Stimulated activated CD4-positive, alpha-beta T cell treated with anti-CD3 and anti-CD28 coated beads, Interleukin-4, amount 100 ng/mL, for 4 hours (primary cell): Measurements from ENCODE around the gene LRP5.

Experiments used
- DNase-seq, 2 experiments: peaks; one replicate each; pipeline ENCODE4 v3.0.0-alpha.2; 2020

LRP5 gene

DNA sequence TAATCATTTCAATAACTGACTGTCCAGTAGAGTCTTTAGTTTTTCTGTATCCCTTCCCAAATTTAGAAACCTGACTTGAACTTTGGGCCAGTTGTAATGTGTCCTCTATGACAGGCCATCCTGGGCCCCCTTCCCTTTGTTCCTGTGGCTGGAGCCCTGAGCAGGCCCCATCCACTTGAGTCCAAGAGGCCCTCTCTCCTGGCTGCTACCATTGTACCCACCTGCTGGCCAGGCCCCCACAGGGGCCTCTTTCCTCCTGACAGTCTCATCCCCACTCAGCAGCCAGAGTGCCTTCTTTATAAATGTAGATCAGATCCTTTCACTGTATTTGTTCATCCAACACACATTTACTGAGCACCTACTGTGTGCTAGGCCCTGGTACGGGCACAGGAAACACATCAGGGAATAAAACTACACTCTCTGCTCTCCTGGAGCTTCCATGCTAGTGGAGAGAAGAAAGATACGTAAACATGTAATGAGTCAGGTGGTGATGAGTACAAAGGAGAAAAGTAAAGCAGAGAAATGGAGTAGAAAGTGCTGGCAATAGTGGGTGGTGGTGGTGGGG is 2.7 kb upstream of the LRP5 start:
- no peak for DNase-seq

DNA sequence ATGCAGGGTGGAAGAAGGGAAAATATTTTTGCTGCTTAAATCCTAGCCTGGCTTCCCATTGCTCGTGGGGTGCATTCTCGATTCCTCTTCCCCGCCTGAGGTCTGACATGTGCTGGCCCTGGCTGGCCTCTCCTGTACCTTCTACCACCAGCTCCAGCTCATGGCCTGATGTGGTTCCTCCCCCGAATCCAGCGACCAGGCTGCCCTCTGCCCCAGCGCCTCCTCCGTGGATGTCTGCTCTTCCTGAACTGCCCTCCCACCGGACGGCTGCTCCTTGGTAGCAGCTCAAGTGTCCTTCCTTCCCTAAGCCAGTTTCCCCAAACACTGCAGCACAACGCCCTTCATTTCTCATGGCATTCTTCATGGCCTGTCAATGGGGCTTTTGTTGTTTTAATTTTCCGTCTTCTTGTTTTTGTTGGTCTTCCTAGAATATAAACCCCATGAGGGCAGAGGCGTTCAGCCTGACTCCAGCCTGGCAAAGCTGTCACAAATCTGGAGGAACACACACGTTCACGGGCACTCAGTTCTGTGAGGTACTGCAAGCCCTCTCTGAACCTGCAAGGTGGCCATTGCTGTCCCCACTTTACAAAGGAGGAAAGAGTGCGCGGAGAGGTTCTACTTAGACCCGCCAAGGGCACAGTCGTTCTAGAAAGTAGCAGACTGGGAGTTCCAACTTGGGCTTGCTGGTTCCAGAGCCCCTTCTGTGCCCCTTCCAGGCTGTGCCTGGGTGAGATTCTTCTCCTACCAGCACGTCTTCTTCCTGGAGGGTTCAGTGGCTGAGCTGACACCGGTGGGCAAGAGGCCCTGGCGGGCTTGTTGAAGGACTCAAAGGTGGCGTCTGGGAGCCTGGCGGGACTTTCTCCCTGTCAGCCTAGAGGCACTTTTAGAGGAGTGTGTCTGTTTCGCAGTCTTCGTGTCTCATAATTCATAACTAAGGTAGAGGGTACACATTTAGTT is 953 bp upstream of the LRP5 start:
- DNase-seq: no peak

DNA sequence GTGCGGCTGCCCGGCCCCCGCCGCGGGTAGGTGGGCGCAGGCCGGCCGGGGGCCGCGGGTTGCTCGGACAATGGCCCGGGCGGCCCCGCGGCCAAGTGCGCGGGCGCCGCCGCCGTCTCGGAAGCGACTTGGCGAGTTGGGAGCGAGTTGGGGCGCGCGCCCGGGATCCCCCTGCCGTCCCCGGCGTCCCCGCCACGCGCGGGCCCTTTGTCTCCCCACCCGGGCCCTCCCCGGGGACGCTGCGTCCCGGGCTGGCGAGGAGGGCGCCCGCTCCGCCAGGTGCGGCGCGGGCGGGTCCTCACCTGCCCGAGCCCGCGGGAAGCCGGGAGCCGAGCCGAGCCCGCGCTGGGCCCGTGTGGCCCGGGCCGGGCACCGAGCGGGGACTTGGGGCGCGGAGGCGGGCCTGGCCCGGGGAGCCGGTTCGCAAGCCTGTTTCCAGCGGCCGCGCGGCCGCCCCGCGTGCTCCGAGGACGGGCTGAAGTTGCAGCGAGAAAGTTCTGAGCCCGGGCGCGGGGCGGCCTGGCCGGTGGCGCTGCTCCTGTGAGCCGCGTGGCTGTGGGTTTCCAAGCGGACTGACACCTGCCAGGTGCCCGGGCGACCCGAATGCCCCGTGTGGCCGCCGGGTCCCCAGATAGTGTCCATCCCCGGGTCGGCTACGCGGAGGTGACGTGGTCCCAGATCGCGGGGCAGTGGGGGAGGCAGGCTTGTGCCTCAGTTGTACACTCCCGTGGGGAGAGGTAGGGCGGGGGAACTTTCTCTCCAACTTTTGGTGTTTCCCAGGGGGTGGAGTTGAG is 586 bp downstream of the LRP5 start:
- peak in 1 of 2 experiments; percentile 34 for DNase-seq

DNA sequence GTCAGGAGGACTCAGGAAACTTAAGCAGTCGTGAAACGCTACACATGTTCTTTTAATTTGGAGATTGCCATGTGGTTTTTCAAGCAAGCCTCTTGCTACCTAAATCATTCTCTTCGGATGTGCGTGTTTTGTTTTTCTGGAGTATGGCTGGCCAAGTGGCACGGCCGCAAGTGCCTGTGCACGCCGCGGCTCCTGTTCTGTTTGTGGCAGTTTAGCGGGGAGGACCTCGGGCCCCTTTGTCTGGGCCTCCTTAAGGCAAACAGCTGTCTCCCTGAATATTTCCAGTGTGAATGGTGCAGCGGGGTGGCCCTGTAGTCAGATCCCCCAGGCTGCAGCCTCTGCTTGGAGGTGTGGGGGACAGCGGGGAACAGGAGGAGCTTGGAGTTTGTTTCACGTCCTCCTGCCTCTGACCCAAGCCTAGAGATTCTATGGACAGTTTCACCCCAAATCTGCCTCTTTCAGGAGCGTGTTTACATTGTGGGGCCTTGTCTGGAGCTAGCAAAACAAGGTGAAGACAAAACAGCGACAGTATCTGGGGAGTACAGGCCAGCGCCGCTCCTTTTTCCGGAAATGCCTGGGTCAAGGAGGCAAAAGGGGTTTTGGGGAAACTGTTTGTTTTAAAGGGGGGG is 1.3 kb downstream of the LRP5 start:
- no peak for DNase-seq

DNA sequence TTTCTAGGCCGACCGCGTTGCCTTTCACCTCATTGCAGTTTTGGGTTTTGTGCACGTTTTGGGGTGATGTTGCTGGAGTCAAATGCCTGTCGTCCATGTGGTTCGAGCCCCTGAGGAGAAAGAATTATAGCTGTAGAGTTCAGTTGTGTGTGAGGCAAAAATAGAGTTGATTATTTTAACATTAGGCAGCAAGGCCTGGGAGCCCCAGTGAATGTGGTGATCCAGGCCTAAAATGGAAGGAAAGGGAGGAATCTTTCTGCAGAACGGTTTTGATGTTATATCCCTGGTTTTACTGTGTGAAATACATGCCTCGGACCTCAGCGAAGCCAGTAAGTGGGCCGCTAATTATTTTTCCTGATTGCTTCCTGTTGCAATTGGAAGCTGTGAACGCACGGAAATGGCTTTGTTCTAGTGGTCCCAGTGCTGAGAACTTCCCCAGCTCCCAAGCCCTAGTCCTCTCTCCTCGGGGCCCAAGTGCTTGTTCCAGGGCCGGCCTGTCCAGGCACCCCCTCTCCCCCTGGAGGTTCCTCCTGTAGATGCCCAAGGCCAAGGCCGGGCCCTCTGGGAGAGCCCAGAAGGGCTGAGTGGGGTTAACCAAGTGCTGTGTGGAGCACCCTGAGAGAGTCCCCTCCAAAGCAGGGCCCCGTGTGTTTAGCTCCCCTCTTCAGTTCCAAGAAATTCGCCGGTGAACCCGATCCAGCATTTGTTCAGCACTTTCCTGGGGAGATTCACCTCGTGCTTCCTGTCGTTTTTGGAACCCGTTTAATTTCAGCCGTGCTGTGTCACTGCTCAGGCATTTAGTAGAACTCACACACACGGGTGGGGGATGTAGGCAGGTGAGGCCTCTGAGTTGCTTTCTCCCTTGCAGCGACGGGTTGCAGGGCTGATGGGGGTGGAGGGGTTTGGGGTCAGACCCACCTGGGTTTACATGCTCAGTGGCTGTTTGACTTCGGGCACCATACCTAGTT is 2.1 kb downstream of the LRP5 start:
- DNase-seq: no peak

DNA sequence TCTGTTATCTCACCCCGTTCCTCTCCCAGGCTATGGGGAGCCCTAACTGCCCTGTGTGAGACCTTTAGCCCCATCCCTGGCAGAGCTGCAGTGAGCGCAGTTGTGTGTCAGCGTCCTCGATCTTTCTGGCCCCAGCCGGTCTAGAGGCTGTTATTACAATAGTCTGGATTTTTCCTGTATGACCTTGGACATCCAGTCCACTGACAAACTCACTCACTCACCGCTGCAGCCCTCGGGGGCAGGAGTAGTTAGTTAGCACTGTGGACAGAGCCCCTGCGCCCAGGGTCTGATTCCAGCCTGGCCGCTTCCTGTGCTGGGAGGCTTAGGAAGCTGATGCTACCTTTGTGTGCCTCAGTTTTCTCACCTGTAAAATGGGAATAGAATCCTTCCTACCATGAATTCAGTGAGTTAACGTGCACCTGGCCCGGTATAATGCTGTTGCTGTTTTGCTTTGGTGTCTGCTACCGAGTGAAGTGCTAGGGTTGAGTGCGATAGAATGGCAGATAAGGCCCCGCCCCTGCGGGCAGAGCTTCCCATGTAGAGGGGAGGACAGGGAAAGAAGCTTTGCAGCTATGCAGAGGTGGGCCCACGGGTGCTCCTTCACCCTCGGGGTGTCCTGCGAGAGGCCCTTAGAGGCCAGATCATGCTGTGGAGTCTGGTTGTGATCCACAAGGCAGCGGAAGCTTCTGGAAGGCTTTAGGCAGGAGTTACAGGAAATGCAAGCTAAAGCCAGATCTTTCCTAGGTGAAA is 3.0 kb downstream of the LRP5 start:
- DNase-seq: no peak

DNA sequence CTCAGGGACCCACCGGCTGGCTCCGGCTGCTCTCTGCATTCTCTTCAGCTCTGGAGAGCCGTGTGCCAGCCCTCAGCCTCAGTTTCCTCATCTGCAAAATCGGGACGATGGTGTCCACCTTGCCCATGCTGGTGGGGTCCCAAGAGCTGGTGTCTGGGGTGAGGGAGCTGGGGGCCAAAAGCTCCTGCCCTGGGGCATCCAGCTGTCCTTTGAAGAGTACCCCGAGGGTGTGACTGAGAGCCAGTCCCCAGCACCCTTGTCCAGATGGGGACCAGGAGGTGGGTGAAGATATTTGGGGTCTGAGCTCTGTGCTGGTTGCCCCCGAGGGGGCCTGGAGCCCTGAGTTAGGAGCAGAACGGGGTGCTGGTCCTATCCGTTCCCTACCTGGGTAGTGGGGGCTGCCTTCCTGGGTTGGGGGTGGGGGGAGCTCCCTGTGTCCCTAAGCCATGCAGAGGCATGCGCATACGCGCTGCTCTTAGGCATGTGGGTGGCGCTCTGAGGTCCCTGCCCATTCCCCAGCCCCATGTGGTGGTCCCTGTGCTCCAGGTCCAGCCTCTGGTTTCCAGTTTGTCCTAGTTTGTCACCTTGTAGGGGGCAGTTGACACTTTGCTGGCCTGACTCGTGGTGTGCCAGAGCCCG is 4.9 kb downstream of the LRP5 start:
- DNase-seq: no peak

DNA sequence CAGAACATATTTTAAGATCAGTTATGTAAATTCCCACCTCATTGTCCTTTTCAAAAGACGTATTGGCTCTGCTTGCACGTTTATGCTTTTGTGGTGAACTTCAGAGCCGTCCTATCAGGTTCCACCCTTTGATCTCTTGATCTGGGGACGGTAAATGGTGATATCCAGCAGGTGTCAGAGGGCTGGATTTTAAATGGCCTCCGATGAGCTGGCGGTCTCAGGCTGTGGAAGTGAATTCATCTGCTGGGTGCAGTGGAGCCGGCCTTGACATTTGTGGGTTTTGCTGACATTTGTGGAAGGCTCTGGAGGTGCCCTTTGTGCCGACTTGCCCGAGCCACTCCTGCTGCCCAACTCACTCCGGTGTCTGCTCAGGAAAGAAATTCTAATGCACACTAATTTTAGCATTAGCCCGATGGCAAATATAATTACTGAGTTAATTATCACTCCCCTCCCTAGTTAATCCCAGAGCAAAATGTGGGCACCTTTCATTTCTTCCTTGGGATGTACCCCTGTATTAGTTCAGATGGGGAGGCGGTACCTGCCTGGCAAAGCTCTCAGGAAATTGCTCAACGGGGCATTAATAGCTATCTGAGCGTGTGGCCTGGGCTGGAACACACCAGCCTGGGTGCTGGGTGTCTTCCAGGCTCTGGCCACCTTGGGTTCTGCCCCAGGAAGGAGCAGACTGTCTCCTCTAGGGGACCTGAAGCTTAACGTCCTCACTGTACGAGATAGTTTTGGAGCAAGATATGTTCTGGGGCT is 9.1 kb downstream of the LRP5 start:
- no peak for DNase-seq

DNA sequence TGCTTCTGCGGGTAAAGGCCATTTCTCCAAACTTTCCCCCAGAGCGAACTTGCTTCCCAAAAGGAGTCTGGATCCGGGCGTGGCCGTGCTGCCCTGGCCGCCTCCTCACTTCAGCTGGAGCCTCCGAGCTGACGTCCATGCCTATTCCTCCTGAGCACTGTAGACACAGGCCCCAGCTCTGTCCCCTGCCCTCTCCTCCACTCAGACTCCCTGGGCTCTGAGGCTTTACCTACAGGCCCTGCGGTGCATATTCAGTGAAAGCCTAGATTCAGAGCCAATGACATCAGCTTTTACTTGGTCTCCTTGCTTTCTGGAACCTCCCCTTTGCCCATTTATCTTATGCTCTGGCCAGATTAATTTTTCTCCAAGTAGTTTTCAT is 9.7 kb downstream of the LRP5 start:
- no peak for DNase-seq

DNA sequence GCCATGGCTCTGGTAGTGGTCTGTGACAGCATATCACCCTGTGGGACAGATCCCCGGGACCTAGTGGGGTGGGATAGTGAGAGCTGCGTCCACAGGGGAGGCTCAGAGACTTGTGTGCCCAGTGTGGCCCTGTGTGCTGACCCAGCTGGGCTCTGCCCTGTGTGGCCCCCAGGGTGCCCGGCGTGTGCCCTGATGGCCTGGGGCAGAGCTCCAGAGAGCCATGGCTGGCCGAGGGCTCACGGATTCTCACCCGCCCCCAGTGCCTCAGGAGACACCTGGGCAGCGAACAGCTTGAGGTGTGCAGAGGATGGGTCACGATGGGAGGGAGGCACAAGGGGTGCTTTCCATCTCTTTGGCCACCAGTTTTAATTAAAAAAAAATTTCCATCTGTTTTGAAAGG is 11.8 kb downstream of the LRP5 start:
- no peak for DNase-seq

DNA sequence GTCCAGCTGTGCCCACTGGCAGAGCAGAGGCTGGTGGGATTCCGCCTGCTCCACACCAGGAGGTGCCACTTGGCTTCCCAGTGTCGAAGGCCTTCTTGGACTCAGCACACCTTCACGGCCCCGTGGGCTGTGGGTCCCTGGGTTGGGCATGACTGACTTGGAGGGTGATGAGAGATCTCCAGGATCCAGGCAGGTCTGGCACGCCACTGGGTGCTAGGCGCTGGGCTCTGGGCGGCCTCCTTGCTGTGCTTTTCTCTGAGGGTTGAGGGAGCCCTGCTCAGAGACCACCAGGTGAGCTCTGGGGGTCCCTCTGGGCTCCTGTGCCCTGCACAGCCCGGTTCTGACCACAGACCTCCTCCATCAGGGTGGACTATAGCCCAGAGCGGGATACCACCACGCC is 12.3 kb downstream of the LRP5 start:
- no peak for DNase-seq

DNA sequence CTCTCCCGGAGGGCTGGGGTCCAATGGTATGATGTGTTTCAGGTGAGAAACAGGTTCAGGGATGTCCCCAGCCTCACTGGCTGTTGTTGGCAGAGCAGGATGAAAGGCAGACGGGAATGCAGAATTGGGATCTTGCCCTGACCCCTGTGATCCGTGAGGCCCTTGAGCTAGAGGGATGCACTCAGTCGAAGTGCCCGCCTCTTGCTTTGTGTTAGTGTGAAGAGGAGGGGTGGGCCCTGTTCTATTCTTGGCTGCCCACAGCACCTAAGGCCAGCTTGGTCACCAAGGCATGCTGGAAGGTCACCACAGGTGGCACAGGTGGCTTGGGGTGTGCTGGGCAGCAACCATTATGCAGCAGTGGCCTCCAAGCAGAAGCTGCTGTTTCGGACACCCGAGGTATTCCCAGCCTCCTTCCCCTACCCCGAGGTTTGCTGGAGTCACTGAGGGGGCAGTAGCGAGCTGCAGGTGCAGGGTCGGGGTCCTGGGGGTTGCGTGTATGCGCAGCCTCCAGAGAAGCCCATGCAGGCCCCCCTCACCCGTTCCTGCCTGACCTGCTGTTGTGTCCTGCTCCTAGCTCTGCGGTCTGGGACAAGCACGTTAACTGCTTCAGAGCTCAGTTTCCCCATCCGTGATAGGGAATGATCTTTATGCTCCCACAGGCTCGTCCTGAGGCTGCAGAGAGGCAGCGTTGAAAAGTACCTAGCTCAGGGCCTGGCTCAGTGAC is 13.0 kb downstream of the LRP5 start:
- DNase-seq: no peak

DNA sequence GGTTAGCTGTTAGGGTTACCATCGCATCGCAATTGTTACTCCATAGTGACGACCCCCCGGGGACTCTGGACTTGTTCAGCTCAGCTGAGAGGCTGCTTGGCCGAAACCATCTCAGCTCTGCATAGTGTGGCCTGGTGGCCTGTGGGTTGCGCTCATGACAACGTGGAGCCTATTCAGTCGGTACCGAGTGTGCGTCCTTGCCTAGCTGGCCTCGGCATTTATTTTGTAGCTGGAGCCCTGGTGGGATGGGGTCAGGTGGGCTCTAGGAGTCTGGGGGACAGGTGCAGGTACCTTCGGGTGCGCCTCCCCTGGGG is 13.5 kb downstream of the LRP5 start:
- DNase-seq: no peak

DNA sequence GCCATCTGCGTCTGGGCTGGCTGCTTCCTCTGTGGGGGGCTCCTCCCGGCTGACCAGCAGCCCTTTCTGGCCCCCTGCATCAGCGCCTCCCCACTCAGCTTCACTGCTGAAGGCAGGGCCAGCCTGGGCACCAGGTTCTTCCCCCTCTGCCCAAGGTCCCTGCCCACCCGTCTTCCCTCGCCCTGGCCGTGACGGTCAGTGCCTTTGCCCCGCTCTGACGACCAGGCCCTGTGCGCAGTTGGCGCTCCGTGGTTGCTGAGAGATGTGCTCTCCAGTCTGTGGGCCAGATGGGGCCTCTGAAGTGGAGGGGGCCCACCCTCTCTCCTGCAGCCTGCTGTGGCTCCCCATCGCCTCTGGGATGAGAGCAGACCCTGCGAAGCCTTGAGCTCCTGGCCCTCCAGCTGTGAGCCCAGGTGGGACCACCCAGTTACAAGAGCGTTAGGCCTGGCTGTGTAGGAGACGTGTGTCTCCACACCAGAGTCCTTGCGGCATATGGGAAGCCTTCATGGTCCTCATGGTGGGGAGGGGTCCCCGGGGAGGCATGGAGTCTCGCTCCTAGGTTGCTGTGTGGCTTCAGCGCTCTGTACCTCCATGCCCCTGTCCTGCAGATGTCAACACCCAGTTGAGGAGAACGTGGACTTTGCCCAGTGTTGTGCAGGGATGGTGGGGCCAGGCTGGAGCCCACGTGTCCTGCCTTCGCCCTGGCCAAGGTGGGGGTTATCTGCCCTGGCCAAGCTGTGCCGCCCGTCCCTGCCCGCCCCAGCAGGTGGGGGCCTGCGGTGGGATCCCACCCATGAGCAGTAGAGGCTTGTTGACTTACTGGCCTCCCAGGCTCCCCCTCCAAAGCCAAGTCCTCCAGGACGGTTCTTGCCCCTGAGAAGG is 14.2 kb downstream of the LRP5 start:
- no peak for DNase-seq

DNA sequence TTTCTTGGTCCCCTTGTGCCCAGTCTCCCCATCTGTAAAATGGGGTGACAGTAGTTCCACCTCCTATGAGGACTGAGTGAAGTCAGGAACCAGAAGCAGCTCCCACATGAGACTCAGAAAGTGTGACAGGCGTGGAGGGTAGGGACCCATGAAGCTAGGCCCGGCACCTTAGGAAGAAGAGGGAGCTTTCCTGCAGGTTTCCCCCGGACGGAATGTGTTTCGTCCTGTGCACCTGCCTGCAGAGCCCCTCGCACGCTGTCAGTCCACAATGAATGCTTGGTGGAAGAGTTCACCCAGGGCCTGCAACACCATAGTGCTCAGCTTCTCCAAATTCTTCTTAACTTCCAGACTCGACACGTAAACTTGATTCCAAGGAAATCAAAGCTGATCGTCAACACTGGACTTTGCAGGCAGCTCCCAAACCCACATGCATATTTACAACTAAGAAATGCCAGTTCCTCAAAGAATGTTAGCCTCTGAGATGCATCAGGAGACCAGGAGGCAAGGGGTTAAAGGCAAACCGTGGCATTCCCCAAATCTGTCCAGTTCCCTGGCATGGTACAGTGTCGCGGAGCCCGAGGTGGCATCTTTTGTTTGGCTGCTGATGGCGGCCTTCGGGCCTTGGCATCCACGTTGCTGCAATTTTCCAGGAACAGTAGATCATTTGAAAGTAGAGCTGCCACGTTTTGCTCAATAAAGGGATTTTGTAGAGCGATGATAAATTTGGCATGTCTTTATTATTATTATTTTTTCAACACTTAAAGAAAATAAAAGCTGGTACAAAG is 15.4 kb downstream of the LRP5 start:
- DNase-seq: no peak

DNA sequence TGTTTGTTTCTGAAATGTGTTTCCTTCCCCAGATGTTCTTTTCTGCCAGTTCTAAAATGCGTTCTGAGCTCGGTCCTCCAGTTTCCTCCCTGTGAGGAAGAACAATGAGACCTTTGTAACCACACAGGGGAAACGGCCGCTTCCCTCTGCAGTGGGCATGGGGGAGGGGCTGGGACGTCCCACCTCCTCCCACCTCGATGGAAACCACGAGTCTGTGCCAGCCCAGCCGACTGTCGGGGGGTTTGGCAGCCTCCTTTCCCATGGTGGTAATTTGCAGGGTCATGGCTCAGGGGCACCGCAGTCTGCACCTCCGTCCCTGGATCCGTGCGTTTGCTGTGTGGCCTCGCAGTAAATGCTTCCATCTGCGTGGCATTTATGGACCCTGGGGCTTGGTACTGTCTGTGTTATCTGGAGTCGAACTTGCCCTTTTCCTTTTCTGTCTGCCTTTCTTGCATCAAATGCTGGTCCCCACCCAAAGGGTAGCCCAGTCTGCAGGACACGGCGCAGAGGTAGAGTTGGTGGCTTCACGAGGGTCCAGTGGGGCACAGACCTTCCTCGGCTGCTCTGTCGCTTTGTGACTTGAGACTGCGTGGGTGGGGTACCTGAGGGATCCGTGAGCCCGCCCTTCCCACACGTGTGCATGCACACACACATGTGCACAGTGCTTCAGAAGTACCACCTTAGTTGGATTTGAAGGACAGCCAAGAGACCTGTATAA is 16.1 kb downstream of the LRP5 start:
- DNase-seq: peak in 1 of 2 experiments; percentile 18

DNA sequence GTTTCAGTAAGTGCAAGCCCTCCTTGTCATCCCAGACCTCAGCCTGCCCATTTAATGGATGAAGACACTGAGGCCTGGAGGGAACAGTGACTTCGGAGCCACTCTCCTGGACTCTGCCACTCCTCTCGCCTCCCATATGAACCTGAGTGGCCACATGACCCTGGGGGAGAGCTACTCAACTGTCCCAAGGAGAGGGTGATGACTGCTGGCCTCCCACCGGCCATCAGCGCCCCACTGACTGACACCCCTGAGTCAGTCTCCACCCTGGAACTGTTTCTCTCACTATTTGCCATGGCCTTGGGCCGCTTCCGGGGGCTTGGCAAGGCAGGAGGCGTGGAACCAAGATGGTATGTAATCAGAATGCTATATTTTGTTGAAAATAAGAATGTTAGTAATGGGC is 17.1 kb downstream of the LRP5 start:
- DNase-seq: no peak
